Omental fat pad (tissue), 4 donors: ENCODE measurements around the gene FOXP1. TPM values are rescaled to one million over a fixed set of nuclear protein-coding genes. Genes with fewer than 3 reads are reported as not detected.

ENCODE experiments used
- ATAC-seq: fragments of 150-250 bp; one replicate; pipeline ENCODE4 v1.9.1; 2016; ENCODE audit warnings: mild to moderate bottlenecking, moderate library complexity; ENCODE audit not compliant: low FRiP score
- DNase-seq: peaks from one replicate; pipeline ENCODE4 v3.0.0-alpha.2; 2019; ENCODE audit warnings: low spot score
- total RNA-seq, 4 donors: library from RNA; depleted of rRNA; stranded (reverse); fragments of >200 nt; gene quantifications; one replicate each; pipeline ENCODE4 v1.1.0, GENCODE V29; 2016
- TF ChIP-seq, protein P1 (sequence below), 3 donors: fragments of 450-650 bp; IDR thresholded peaks; one replicate each; pipeline ENCODE4 v1.5.1; 2016 to 2017; ENCODE audit warnings: antibody characterized with exemption in 3 of 3, mild to moderate bottlenecking in 3 of 3, moderate library complexity in 2 of 3

FOXP1 gene
- total RNA-seq, 4 donors from 2014 or later = 72.4 to 128 (median 76.7) TPM

DNA sequence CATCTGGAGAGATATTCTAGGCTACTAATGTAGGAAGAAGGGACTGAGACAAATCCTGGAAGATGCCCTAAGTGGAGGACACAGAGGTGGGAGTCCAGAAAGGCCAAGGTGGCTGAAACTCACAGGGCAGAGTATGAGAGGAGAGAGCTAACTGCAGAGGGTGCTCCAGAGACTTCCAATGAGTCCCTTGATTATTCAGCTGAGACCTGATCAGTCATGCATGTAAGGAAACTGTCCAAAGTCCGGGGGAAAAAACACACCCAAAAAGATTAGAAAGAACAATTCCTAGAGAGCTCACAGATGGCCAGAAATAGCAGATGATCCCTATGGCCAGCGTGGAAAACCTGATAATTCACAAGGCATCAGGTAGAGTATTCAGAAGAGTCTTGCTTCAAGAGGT lies 18.7 kb upstream of the FOXP1 start:
- DNase-seq (no peak), ATAC-seq (no peak)
- TF ChIP-seq, protein P1, sequence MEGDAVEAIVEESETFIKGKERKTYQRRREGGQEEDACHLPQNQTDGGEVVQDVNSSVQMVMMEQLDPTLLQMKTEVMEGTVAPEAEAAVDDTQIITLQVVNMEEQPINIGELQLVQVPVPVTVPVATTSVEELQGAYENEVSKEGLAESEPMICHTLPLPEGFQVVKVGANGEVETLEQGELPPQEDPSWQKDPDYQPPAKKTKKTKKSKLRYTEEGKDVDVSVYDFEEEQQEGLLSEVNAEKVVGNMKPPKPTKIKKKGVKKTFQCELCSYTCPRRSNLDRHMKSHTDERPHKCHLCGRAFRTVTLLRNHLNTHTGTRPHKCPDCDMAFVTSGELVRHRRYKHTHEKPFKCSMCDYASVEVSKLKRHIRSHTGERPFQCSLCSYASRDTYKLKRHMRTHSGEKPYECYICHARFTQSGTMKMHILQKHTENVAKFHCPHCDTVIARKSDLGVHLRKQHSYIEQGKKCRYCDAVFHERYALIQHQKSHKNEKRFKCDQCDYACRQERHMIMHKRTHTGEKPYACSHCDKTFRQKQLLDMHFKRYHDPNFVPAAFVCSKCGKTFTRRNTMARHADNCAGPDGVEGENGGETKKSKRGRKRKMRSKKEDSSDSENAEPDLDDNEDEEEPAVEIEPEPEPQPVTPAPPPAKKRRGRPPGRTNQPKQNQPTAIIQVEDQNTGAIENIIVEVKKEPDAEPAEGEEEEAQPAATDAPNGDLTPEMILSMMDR (IDR thresholded peaks at IDR 0.05) = no peak

DNA sequence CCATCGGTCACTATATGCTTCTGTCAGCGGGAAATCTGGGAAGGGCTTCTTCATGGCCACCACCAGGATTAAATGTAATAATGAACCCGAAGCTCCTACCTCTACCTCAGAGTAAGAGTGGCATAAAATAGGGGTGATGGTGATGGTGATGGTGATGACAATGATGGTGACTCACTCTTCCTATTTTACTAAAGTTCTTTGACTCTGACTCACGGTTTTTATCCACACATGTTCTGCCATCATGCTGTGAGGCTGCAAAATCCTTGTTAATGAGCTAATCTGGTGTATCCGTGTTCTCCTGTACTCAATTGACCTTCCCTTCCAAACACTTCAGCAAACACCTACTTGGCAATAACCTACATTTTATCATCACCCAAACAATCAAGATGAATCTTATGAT lies 18.3 kb upstream of the FOXP1 start:
- TF ChIP-seq, protein P1 (IDR thresholded peaks at IDR 0.05) = no peak
- ATAC-seq = no peak

DNA sequence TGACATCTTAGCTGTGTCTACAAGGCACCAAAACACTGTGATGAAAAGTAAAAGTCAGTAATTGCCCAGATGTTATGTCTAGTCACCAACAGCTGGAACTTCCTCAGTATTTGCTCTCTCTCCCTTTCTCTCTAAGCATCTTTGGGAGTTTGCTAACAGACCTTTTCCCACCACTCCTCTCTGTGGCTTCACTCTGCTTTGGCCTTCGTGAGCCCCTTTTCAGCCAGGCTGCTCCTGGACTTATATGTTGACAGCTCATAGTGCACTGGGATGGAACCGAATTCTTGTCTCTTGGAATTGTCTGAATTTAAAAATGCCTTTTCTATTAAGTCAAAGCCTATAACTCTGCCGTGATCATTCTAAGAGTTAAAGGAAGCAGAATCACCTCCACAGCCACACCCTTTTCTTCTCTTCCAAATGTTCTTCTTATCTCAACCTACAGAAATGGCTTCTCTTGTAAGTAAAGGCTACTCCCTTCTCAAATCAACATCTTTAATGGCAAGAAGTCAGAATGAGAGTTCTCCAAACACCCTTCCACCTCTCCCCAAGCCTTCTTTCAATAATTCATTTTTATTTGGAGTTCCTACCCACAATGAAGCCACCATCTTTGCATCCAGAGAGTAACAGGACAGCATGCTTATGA lies 17.2 kb upstream of the FOXP1 start:
- TF ChIP-seq, protein P1 (IDR thresholded peaks at IDR 0.05) = no peak
- ATAC-seq = no peak
- no peak for DNase-seq

More for the DNA sequence above, 18.3 kb upstream of the FOXP1 start:
- no peak for DNase-seq

DNA sequence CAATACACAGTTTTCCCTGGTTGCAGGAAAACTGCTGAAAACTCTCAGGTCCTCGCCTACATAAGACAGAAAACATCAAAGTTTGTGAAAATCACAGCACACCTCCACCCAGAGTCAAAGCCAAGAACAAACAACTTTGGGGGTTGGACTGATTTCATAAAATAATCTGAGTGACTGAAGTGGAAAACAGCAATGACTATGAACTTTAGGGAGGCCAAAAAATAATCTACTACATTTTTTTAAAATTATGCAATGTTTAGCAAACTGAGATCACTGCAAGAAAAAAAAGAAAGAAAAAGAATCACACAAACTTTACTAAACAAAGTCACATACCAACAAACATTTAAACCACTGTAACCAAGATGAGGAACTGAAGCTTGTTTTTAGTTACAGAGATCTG lies 15.9 kb upstream of the FOXP1 start:
- TF ChIP-seq, protein P1 (IDR thresholded peaks at IDR 0.05) = no peak
- ATAC-seq (peak; percentile 51), DNase-seq (no peak)

DNA sequence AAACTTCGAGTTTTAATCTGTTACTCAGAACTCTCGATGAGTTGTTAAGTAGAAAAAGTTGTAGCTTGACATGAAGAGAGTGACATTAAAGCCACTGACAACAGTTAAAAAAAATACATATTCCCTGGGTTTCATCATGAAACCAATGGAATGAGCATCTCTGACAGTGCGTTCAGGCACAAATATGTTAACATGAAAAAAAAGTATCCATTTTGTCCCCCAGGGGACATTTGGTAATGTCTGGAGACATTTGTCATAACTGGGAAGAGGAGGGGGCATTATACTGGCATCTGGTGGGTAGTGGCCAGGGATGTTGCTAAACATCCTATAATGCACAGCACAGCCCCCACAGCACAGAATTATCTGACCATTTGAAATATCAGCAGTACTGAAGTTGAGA lies 14.8 kb upstream of the FOXP1 start:
- ATAC-seq (no peak), DNase-seq (no peak)
- TF ChIP-seq, protein P1 (IDR thresholded peaks at IDR 0.05) = no peak

DNA sequence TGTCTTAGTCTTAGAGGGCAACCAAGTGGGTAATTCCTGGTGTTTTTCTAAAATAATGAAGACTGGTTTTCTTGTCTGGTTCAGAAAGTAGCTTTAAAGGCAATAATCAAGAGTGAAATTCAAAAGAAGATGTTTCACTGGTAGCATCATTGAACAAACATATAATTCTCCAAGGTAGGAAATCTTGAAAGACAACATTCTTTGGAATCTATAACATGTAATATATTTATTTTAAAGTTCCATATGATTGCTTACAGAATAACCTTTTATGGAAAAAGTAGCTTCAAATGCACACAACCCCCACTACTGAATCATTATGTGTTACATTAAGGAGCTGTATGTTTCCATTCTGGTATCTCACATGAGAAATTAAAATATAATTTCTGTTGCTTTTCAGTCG lies 13.8 kb upstream of the FOXP1 start:
- ATAC-seq (no peak), DNase-seq (no peak)
- TF ChIP-seq, protein P1 (IDR thresholded peaks at IDR 0.05) = no peak

DNA sequence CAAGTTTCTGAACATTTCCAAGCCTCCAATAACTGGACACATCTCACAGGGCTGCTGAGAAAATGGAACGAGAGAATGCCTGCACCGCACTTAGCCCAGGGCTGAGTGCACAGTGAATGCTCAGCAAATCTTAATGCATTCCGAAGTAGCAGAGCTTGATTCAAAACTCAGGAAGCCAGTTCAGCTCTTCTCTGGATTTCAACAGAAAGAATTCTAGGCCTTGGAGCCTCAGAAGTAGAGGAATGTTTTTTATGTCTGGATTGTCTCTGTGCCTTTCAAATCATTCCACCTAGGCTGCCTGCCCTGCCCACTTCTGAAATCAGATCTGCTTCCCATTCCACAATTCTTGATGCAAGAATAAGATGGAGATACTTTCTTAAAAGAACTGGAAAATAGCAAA lies 9.6 kb upstream of the FOXP1 start:
- TF ChIP-seq, protein P1 (IDR thresholded peaks at IDR 0.05) = no peak
- ATAC-seq (no peak), DNase-seq (no peak)
